Neural progenitor cell (in vitro differentiated cells): Measurements from ENCODE around the gene PHF20. TPM values are rescaled to one million over a fixed set of nuclear protein-coding genes. Genes with fewer than 3 reads are reported as not detected.

Source experiments
- DNase-seq: peaks from one replicate; pipeline ENCODE4 v3.0.0-alpha.2; 2016; ENCODE audit warnings: low spot score
- H2AFZ ChIP-seq: fragments of 200-600 bp; sonication (generic); replicated peaks from 2 replicates; pipeline ENCODE4 v1.6.1; 2016; ENCODE audit warnings: antibody characterized with exemption
- H3F3A ChIP-seq: fragments of 200-600 bp; sonication (generic); 2 replicates; pipeline ENCODE4 v1.6.1; 2016; ENCODE audit warnings: antibody characterized with exemption, low read depth
- H3K27ac ChIP-seq: fragments of 200-600 bp; sonication (generic); 2 replicates; pipeline ENCODE4 v1.5.1; 2016; ENCODE audit warnings: mild to moderate bottlenecking
- H3K27me3 ChIP-seq: fragments of 200-600 bp; sonication (generic); 2 replicates; pipeline ENCODE4 v1.6.1; 2016; ENCODE audit warnings: mild to moderate bottlenecking, moderate library complexity
- H3K36me3 ChIP-seq: fragments of 200-600 bp; sonication (generic); 2 replicates; pipeline ENCODE4 v1.5.1; 2016
- H3K4me1 ChIP-seq: fragments of 200-600 bp; sonication (generic); 2 replicates; pipeline ENCODE4 v1.6.1; 2016; ENCODE audit warnings: mixed run types
- H3K4me2 ChIP-seq: fragments of 200-600 bp; sonication (generic); 2 replicates; pipeline ENCODE4 v1.6.1; 2016
- H3K4me3 ChIP-seq: fragments of 200-600 bp; sonication (generic); 2 replicates; pipeline ENCODE4 v1.5.1; 2016
- H3K79me2 ChIP-seq: fragments of 200-600 bp; sonication (generic); 2 replicates; pipeline ENCODE4 v1.6.1; 2016; ENCODE audit warnings: low read depth
- H3K9ac ChIP-seq: fragments of 200-600 bp; sonication (generic); 2 replicates; pipeline ENCODE4 v1.6.1; 2016
- H3K9me3 ChIP-seq: fragments of 200-600 bp; sonication (generic); 2 replicates; pipeline ENCODE4 v1.5.1; 2016; ENCODE audit warnings: low read depth
- H4K20me1 ChIP-seq: fragments of 200-600 bp; sonication (generic); 2 replicates; pipeline ENCODE4 v1.6.1; 2016; ENCODE audit warnings: low read depth
- H3K27ac Mint-ChIP-seq: 3 replicates; pipeline ENCODE4 v1.8.0; 2021; ENCODE audit warnings: mixed read lengths
- H3K27me3 Mint-ChIP-seq: 2 replicates; pipeline ENCODE4 v1.8.0; 2022; ENCODE audit warnings: low read depth, mild to moderate bottlenecking, inconsistent platforms, moderate library complexity, mixed read lengths; ENCODE audit not compliant: insufficient read depth
- H3K36me3 Mint-ChIP-seq: 3 replicates; pipeline ENCODE4 v1.8.0; 2021; ENCODE audit warnings: mixed read lengths
- H3K4me1 Mint-ChIP-seq: 3 replicates; pipeline ENCODE4 v1.8.0; 2021; ENCODE audit warnings: mixed read lengths
- H3K4me3 Mint-ChIP-seq: 3 replicates; pipeline ENCODE4 v1.8.0; 2021; ENCODE audit warnings: mild to moderate bottlenecking, moderate library complexity, mixed read lengths
- H3K9me3 Mint-ChIP-seq: 3 replicates; pipeline ENCODE4 v1.8.0; 2020; ENCODE audit warnings: mixed read lengths
- CTCF ChIP-seq: fragments of 200-600 bp; sonication (generic); IDR thresholded peaks from 2 replicates; pipeline ENCODE4 v1.5.1; 2017; ENCODE audit warnings: antibody characterized with exemption, mild to moderate bottlenecking
- EZH2 ChIP-seq: fragments of 200-600 bp; sonication (generic); IDR thresholded peaks from 2 replicates; pipeline ENCODE4 v1.6.1; 2017; ENCODE audit warnings: antibody characterized with exemption, mild to moderate bottlenecking, moderate library complexity
- EZH2phosphoT487 ChIP-seq: fragments of 200-600 bp; sonication (generic); IDR thresholded peaks from 2 replicates; pipeline ENCODE4 v1.6.1; 2017; ENCODE audit warnings: antibody characterized with exemption
- total RNA-seq: library from RNA; depleted of rRNA; stranded (reverse); fragments of >200 nt; gene quantifications from 2 replicates; pipeline ENCODE4 v1.2.3, GENCODE V29; 2015; ENCODE audit warnings: low replicate concordance

The PHF20 gene
- total RNA-seq, 1 donor from 2014 or later, result 54.7 TPM

- H3K36me3 ChIP-seq, result no peaks in the 10 kb centered on the region
- H3K27me3 ChIP-seq, result no peaks in the 10 kb centered on the region
- H3K4me3 ChIP-seq, result no peak overlapping the region
- no peak overlapping the region for H3K4me2 ChIP-seq
- no peak overlapping the region for H2AFZ ChIP-seq
- Mint-ChIP-seq H3K27ac (peak overlapping the region; percentile 32), H3K4me1 (no peaks in the 10 kb centered on the region), H3K9me3 (no peaks in the 10 kb centered on the region), H3K36me3 (no peaks in the 10 kb centered on the region), H3K27me3 (peaks cover 12% of the 10 kb centered on the region), H3K4me3 (no peak overlapping the region)
- no peaks in the 10 kb centered on the region for H3F3A ChIP-seq
- H3K9ac ChIP-seq, result no peak overlapping the region
- no peaks in the 10 kb centered on the region for H3K4me1 ChIP-seq
- H4K20me1 ChIP-seq, result no peaks in the 10 kb centered on the region
- H3K9me3 ChIP-seq, result no peaks in the 10 kb centered on the region
- TF ChIP-seq EZH2phosphoT487 (no peak), EZH2 (no peak), CTCF (no peak)
- no peak overlapping the region for H3K27ac ChIP-seq
- no peaks in the 10 kb centered on the region for H3K79me2 ChIP-seq
- DNase-seq, result no peak
Observed at GRCh38 chr20:35975576-35976373, 204.0 kb downstream of the PHF20 start.

- H3K27me3 Mint-ChIP-seq, result peaks cover 9% of the 10 kb centered on the region
- no peaks in the 10 kb centered on the region for H3K79me2 ChIP-seq
- H3K4me3 Mint-ChIP-seq, result no peak overlapping the region
- H3K4me3 ChIP-seq, result no peak overlapping the region
- no peaks in the 10 kb centered on the region for H3K4me1 ChIP-seq
- H2AFZ ChIP-seq, result no peak overlapping the region
- no peak overlapping the region for H3K27ac Mint-ChIP-seq
- H3K4me2 ChIP-seq, result no peak overlapping the region
- no peaks in the 10 kb centered on the region for H4K20me1 ChIP-seq
- H3K27me3 ChIP-seq, result no peaks in the 10 kb centered on the region
- H3K27ac ChIP-seq, result no peak overlapping the region
- no peaks in the 10 kb centered on the region for H3K36me3 Mint-ChIP-seq
- no peaks in the 10 kb centered on the region for H3K36me3 ChIP-seq
- no peaks in the 10 kb centered on the region for H3K9me3 ChIP-seq
- H3K9me3 Mint-ChIP-seq, result no peaks in the 10 kb centered on the region
- no peak for DNase-seq
- TF ChIP-seq CTCF (no peak), EZH2 (no peak), EZH2phosphoT487 (no peak)
- no peaks in the 10 kb centered on the region for H3F3A ChIP-seq
- H3K9ac ChIP-seq, result no peak overlapping the region
- H3K4me1 Mint-ChIP-seq, result no peaks in the 10 kb centered on the region
Observed at GRCh38 chr20:35978041-35978513, 206.3 kb downstream of the PHF20 start.

- H3K4me1 Mint-ChIP-seq, result no peaks in the 10 kb centered on the region
- Histone ChIP-seq H3K4me3 (no peak overlapping the region), H3K4me2 (no peak overlapping the region), H2AFZ (no peak overlapping the region), H3K27ac (no peak overlapping the region), H3K9me3 (no peaks in the 10 kb centered on the region), H3K36me3 (no peaks in the 10 kb centered on the region), H3F3A (no peaks in the 10 kb centered on the region), H3K4me1 (no peaks in the 10 kb centered on the region), H3K79me2 (no peaks in the 10 kb centered on the region), H3K9ac (no peak overlapping the region), H4K20me1 (no peaks in the 10 kb centered on the region), H3K27me3 (no peaks in the 10 kb centered on the region)
- TF ChIP-seq CTCF (no peak), EZH2phosphoT487 (no peak), EZH2 (no peak)
- H3K9me3 Mint-ChIP-seq, result no peaks in the 10 kb centered on the region
- H3K27me3 Mint-ChIP-seq, result peaks cover 2% of the 10 kb centered on the region
- no peaks in the 10 kb centered on the region for H3K36me3 Mint-ChIP-seq
- no peak overlapping the region for H3K27ac Mint-ChIP-seq
- H3K4me3 Mint-ChIP-seq, result no peak overlapping the region
- DNase-seq, result no peak
Observed at GRCh38 chr20:35979544-35979943, 207.7 kb downstream of the PHF20 start.
